Esophagus muscularis mucosa (tissue), 4 donors: ENCODE measurements around the gene B3GLCT.

Source experiments
- EP300 ChIP-seq: sonication (generic); formaldehyde crosslinking; IDR thresholded peaks from one replicate; pipeline ENCODE4 v1.6.1; 2017; ENCODE audit warnings: antibody characterized with exemption
- POLR2A ChIP-seq: fragments of 450-650 bp; IDR thresholded peaks from one replicate; pipeline ENCODE4 v1.6.1; 2017; ENCODE audit warnings: antibody characterized with exemption, moderate library complexity, mild to moderate bottlenecking, low read depth
- TF ChIP-seq, protein P1 (sequence below), 3 experiments: fragments of 200-600 bp in 2 of 3; fragments of 450-650 bp in 1 of 3; sonication (generic) in 2 of 3; IDR thresholded peaks; one replicate each; pipeline ENCODE4 v1.5.1; 2017 to 2019; ENCODE audit warnings: antibody characterized with exemption in 3 of 3, mild to moderate bottlenecking in 2 of 3, moderate library complexity in 1 of 3

DNA sequence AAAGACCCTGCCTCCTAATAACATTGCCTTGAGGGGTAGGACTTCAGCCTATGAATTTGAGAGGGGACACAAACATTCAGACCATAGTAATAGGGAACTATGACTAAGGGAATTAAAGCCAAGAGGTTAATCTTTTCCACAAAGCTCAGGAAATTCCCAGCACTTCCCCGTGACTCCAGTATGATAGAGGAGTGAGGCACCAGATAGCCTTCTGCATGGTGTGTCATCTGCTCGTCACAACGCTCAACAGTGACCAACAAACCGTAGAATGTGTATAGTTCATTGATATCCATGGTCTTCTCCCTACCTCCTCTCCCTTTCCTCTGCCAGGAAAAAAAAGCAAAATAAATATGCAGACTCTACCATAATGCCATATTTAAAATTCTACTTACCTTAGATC is 64.4 kb downstream of the B3GLCT start:
- TF ChIP-seq EP300 = no peak
- TF ChIP-seq, protein P1, sequence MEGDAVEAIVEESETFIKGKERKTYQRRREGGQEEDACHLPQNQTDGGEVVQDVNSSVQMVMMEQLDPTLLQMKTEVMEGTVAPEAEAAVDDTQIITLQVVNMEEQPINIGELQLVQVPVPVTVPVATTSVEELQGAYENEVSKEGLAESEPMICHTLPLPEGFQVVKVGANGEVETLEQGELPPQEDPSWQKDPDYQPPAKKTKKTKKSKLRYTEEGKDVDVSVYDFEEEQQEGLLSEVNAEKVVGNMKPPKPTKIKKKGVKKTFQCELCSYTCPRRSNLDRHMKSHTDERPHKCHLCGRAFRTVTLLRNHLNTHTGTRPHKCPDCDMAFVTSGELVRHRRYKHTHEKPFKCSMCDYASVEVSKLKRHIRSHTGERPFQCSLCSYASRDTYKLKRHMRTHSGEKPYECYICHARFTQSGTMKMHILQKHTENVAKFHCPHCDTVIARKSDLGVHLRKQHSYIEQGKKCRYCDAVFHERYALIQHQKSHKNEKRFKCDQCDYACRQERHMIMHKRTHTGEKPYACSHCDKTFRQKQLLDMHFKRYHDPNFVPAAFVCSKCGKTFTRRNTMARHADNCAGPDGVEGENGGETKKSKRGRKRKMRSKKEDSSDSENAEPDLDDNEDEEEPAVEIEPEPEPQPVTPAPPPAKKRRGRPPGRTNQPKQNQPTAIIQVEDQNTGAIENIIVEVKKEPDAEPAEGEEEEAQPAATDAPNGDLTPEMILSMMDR (IDR thresholded peaks at IDR 0.05) = no peak
- no peak for TF ChIP-seq POLR2A
